Gastroesophageal sphincter (tissue), 4 donors: ENCODE measurements around the gene LCMT1. TPM values are rescaled to one million over a fixed set of nuclear protein-coding genes. Genes with fewer than 3 reads are reported as not detected.

ENCODE experiments used
- ATAC-seq: fragments of 150-250 bp; one replicate; pipeline ENCODE4 v1.9.1; 2016; ENCODE audit warnings: mild to moderate bottlenecking, moderate library complexity
- H3K27ac ChIP-seq, 4 donors: fragments of 200-600 bp; sonication (generic) in 3 of 4; 1 replicate in 3 of 4; 2 replicates in 1 of 4; pipeline ENCODE4 v1.5.1; 2016 to 2019
- H3K27me3 ChIP-seq: fragments of 200-600 bp; sonication (generic); one replicate; pipeline ENCODE4 v1.5.1; 2019
- H3K36me3 ChIP-seq, 2 donors: fragments of 200-600 bp; sonication (generic); one replicate each; pipeline ENCODE4 v1.5.1; 2019; ENCODE audit warnings: control low read depth in 1 of 2
- H3K4me1 ChIP-seq, 3 donors: fragments of 200-600 bp; sonication (generic); 1 replicate in 2 of 3; 2 replicates in 1 of 3; pipeline ENCODE4 v1.5.1; 2016 to 2019; ENCODE audit warnings: control low read depth in 2 of 3
- H3K4me3 ChIP-seq, 2 donors: fragments of 200-600 bp; sonication (generic); one replicate each; pipeline ENCODE4 v1.5.1; 2019; ENCODE audit warnings: mild to moderate bottlenecking in 1 of 2, moderate library complexity in 1 of 2
- H3K9me3 ChIP-seq, 3 donors: fragments of 200-600 bp; sonication (generic); one replicate each; pipeline ENCODE4 v1.5.1; 2017 to 2019; ENCODE audit warnings: control low read depth in 2 of 3
- CTCF ChIP-seq, 4 experiments: fragments of 200-600 bp in 2 of 4; fragments of 450-650 bp in 2 of 4; sonication (generic) in 1 of 4; IDR thresholded peaks; one replicate each; pipeline ENCODE4 v1.5.1; 2017 to 2019; ENCODE audit warnings: antibody characterized with exemption in 4 of 4, mild to moderate bottlenecking in 2 of 4, moderate library complexity in 2 of 4
- EP300 ChIP-seq: sonication (generic); formaldehyde crosslinking; IDR thresholded peaks from one replicate; pipeline ENCODE4 v1.6.1; 2017; ENCODE audit warnings: antibody characterized with exemption, mild to moderate bottlenecking
- POLR2A ChIP-seq, 2 donors: fragments of 450-650 bp; IDR thresholded peaks; one replicate each; pipeline ENCODE4 v1.6.1; 2017; ENCODE audit warnings: antibody characterized with exemption in 2 of 2, mild to moderate bottlenecking in 2 of 2, moderate library complexity in 1 of 2
- POLR2AphosphoS5 ChIP-seq: sonication (generic); formaldehyde crosslinking; IDR thresholded peaks from one replicate; pipeline ENCODE4 v1.6.1; 2017; ENCODE audit warnings: antibody characterized with exemption
- WGBS, 2 donors: methylation state at CpG; one replicate each; pipeline ENCODE4 v1.1.5; 2018; ENCODE audit warnings: low coverage in 1 of 2; 5-methylcytosine and 5-hydroxymethylcytosine counted together
- total RNA-seq, 4 donors: library from RNA; depleted of rRNA; stranded (reverse); fragments of >200 nt; gene quantifications; one replicate each; pipeline ENCODE4 v1.1.0, GENCODE V29; 2016

LCMT1 gene
- total RNA-seq, 4 donors from 2014 or later = 15.1 to 49.3 (median 24.9) TPM

DNA sequence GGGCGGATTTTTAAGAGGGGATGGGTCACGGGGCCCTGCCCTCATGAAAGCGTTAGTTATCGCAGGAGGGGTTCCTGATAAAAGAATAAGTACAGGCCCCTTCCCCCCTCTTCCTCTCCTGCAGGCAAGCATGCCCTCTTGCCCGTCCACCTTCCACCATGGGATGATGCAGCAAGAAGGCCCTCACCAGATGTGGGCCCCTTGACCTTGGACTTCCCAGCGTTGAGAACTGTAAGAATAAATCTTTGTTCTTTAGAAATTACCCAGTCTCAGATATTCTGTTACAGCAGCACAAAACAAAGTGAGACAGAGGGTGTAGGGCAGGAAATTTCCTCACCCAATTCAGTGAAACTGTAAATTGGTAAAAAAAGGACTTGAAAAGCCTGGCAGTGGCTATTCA lies 27.8 kb upstream of the LCMT1 start:
- H3K27ac ChIP-seq = no peak overlapping the region
- no peaks in the 10 kb centered on the region for H3K4me1 ChIP-seq
- no peaks in the 10 kb centered on the region for H3K27me3 ChIP-seq
- no peak for TF ChIP-seq POLR2AphosphoS5
- TF ChIP-seq CTCF (IDR thresholded peaks at IDR 0.05) = no peak
- no peak for TF ChIP-seq EP300
- TF ChIP-seq POLR2A (IDR thresholded peaks at IDR 0.05) = no peak
- 70 to 100% methylated on average over 2 to 6 of the region's 6 CpGs for WGBS, 2 donors
- no peak for ATAC-seq
- peaks cover 0 to 13% of the 10 kb centered on the region in 2 donors for H3K36me3 ChIP-seq
- H3K9me3 ChIP-seq = no peaks in the 10 kb centered on the region
- H3K4me3 ChIP-seq = no peak overlapping the region

DNA sequence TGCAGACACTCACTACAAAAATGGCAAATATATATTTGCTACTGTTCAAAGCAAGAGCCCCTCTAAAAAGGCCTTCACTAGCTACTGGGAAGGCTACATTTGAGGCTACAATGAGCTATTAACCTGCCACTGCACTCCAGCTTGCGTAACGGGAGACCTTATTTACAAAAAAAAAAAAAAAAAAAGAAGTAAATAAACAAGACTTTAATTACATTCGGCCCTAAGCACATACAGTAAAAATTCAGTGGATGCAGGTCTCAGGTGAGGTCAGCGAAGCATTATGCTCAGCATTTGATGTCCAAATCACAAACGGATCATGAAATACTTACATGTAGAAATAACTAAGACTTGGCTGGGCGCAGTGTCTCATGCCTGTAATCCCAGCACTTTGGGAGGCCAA lies 26.7 kb upstream of the LCMT1 start:
- ATAC-seq = no peak
- 75 to 77% methylated on average over 6 of the region's 6 CpGs for WGBS, 2 donors

DNA sequence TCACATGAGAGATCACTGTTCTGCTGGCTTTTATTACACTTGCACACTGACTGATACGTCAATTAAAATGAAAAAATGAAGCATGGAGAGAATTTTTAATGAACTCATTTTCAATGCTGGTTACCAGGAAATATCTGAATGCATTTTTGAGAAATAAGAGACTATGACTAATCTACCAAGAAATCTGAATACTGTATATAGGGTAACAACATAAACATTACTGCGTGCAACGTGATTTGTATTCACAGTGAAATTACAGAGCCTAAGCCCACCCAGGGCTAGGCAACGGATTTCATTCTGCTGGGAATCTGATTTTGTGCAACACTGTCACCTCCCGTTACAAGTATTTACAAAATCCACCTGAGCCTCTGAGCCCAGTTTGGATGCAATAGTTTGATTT lies 23.8 kb upstream of the LCMT1 start:
- H3K4me3 ChIP-seq = no peak overlapping the region
- ATAC-seq = no peak
- H3K27ac ChIP-seq = no peak overlapping the region
- H3K36me3 ChIP-seq = peaks cover 0 to 13% of the 10 kb centered on the region in 2 donors
- TF ChIP-seq POLR2AphosphoS5 (no peak), EP300 (no peak), POLR2A (IDR thresholded peaks at IDR 0.05) (no peak), CTCF (IDR thresholded peaks at IDR 0.05) (no peak)
- H3K9me3 ChIP-seq = no peaks in the 10 kb centered on the region
- no peaks in the 10 kb centered on the region for H3K27me3 ChIP-seq
- H3K4me1 ChIP-seq = no peaks in the 10 kb centered on the region
- WGBS, 2 donors = 60 to 70% methylated on average over 2 to 4 of the region's 5 CpGs

More for the DNA sequence above, 26.7 kb upstream of the LCMT1 start:
- Histone ChIP-seq H3K4me3 (no peak overlapping the region), H3K27me3 (no peaks in the 10 kb centered on the region), H3K4me1 (no peaks in the 10 kb centered on the region), H3K27ac (no peak overlapping the region), H3K36me3 (peaks cover 0 to 13% of the 10 kb centered on the region in 2 donors), H3K9me3 (no peaks in the 10 kb centered on the region)
- TF ChIP-seq CTCF (IDR thresholded peaks at IDR 0.05) = no peak
- no peak for TF ChIP-seq POLR2AphosphoS5
- TF ChIP-seq EP300 = no peak

DNA sequence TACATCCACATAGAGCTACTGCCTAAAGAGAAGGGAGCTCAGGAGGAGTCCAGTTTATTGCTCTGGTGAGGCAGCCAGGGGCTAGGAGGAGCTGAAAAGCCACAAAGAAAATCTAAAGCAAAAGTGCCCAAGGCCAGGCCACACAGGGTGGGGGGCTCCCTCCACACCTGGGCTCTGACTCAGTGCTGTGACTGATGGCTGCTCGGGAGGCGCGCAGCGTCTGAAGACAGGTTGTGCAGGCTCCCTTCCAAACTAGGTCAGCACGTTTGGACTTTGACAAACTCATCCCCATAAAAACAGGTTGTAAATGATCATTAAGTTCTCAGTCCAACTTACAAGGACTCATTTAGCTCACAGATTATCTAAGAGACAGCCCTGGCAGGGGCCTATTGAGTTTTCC lies 22.2 kb upstream of the LCMT1 start:
- H3K4me3 ChIP-seq = no peak overlapping the region
- WGBS, 2 donors = 77% methylated on average over 4 of the region's 5 CpGs; no CpG with 5 or more reads in 1 of the 2 donors
- H3K4me1 ChIP-seq = no peaks in the 10 kb centered on the region
- H3K27me3 ChIP-seq = no peaks in the 10 kb centered on the region
- no peak for TF ChIP-seq POLR2AphosphoS5
- TF ChIP-seq POLR2A (IDR thresholded peaks at IDR 0.05) = no peak
- no peak for TF ChIP-seq EP300
- no peaks in the 10 kb centered on the region for H3K36me3 ChIP-seq
- no peak for ATAC-seq
- H3K27ac ChIP-seq = no peak overlapping the region
- no peaks in the 10 kb centered on the region for H3K9me3 ChIP-seq

GRCh38 chr16:25092441-25092840 lies 19.1 kb upstream of the LCMT1 start:
- TF ChIP-seq POLR2AphosphoS5 = no peak
- TF ChIP-seq EP300 = no peak
- no peak for TF ChIP-seq POLR2A (IDR thresholded peaks at IDR 0.05)
- TF ChIP-seq CTCF (IDR thresholded peaks at IDR 0.05) = no peak
- WGBS, 2 donors = 79% methylated on average over 3 of the region's 10 CpGs; no CpG with 5 or more reads in 1 of the 2 donors
- no peak for ATAC-seq

More at GRCh38 chr16:25092441-25092840, 19.1 kb upstream of the LCMT1 start:
- Histone ChIP-seq H3K4me1 (no peaks in the 10 kb centered on the region), H3K9me3 (no peaks in the 10 kb centered on the region), H3K27ac (no peak overlapping the region), H3K36me3 (no peaks in the 10 kb centered on the region), H3K4me3 (no peak overlapping the region), H3K27me3 (no peaks in the 10 kb centered on the region)
